ENCODE measurements around the gene SERTAD3. TPM values are rescaled to one million over a fixed set of nuclear protein-coding genes. Genes with fewer than 3 reads are reported as not detected.

SERTAD3 gene
- polyA plus RNA-seq, 2 of the 4 experiments (the other 2 are of a cell fraction): 39.7 to 40.2 TPM

GRCh38 chr19:40417643-40417981 lies 26.5 kb downstream of the SERTAD3 start:
- Histone ChIP-seq H3K4me1 (peaks cover 21% of the 10 kb centered on the region), H3K4me2 (peak overlapping the region; percentile 10; the same call in 1 of the 3 replicates), H3K27ac (peak overlapping the region; percentile 37 to 75), H3K4me3 (no peak overlapping the region), H3K9me3 (no peaks in the 10 kb centered on the region)
- ATAC-seq (no peak), DNase-seq (ENCODE audit: low read depth in 1 of 2, low spot score in 1 of 2) (no peak), FAIRE-seq (no peak)
- TF ChIP-seq BCL3 (IDR thresholded peaks at IDR 0.05): no peak
- TF ChIP-seq ELK1 (IDR thresholded peaks at IDR 0.05; ENCODE audit: low read depth, low read length): no peak
- TF ChIP-seq PBX3 (IDR thresholded peaks at IDR 0.05): no peak
- TF ChIP-seq RNF2 (IDR thresholded peaks at IDR 0.05; ENCODE audit: borderline replicate concordance, low read depth): no peak
- TF ChIP-seq REST (IDR thresholded peaks at IDR 0.05): no peak
- TF ChIP-seq ZC3H11A (IDR thresholded peaks at IDR 0.05): no peak
- no peak for TF ChIP-seq SREBF2 (IDR thresholded peaks at IDR 0.05)
- no peak for TF ChIP-seq MAFK (IDR thresholded peaks at IDR 0.05; ENCODE audit: partially characterized antibody)
- TF ChIP-seq GATA3 (IDR thresholded peaks at IDR 0.05; ENCODE audit: borderline replicate concordance): no peak
- no peak for TF ChIP-seq POLR2A (IDR thresholded peaks at IDR 0.05; ENCODE audit: low read length)
- no peak for TF ChIP-seq CHD2 (IDR thresholded peaks at IDR 0.05; ENCODE audit: low read length, partially characterized antibody)
- no peak for TF ChIP-seq CTCF (IDR thresholded peaks at IDR 0.05)
- TF ChIP-seq FOXS1 (CRISPR knock-in tag; IDR thresholded peaks at IDR 0.05): no peak
- POLR2A ChIA-PET: interaction anchor here (0.6 to 6.2 kb wide), 3 partner anchors 9 to 14 kb away, joined by 4 to 47 read pairs (median 4); partner anchors contain the start of gene SERTAD1
- 90% methylated on average over 4 of the region's 4 CpGs for whole genome bisulfite sequencing (ENCODE audit: missing lambda C conversion rate)
- CTCF ChIA-PET: interaction anchor here (0.7 to 26.4 kb wide), 8 partner anchors 10 to 274 kb away, joined by 3 to 950 read pairs (median 8); partner anchors contain the start of genes BLVRB, PRX, SERTAD1 and SERTAD3

- FAIRE-seq: no peak
- ChIA-PET POLR2A (interaction anchor here (0.6 to 6.2 kb wide), 5 partner anchors 7 to 153 kb away, joined by 3 to 47 read pairs (median 4); partner anchors contain the start of gene SERTAD1), CTCF (interaction anchor here (0.7 to 26.4 kb wide), 12 partner anchors 8 to 277 kb away, joined by 3 to 950 read pairs (median 6); partner anchors contain the start of genes BLVRB, PRX, SERTAD1 and SERTAD3)
- no peak overlapping the region for H3K4me3 ChIP-seq
- ATAC-seq: peak in 1 of 2 experiments; percentile 0; a peak in 1 of 6 replicates
- 52% methylated on average over 16 of the region's 16 CpGs for WGBS (ENCODE audit: missing lambda C conversion rate)
- DNase-seq (ENCODE audit: low read depth in 1 of 2, low spot score in 1 of 2): peak in 1 of 2 experiments; percentile 71
- H3K4me2 ChIP-seq: peak overlapping the region; percentile 10; the same call in 2 of the 3 replicates
- H3K9me3 ChIP-seq: no peaks in the 10 kb centered on the region
- TF ChIP-seq NFE2L2 (conservative IDR thresholded peaks at IDR 0.05; ENCODE audit: low read length) (no peak), FOSL2 (IDR thresholded peaks at IDR 0.05) (no peak), FOSL2 (CRISPR knock-in tag; IDR thresholded peaks at IDR 0.05) (peak; percentile 88), RCOR1 (IDR thresholded peaks at IDR 0.05; ENCODE audit: low read depth, low read length) (no peak)
- peak overlapping the region; percentile 37 to 75 for H3K27ac ChIP-seq
- peaks cover 17% of the 10 kb centered on the region for H3K4me1 ChIP-seq
Observed at GRCh38 chr19:40416918-40417642, 27.1 kb downstream of the SERTAD3 start.

Measured in A549 (cell line).